HG03060 (cell line): Measurements from ENCODE around the gene RNASEH1.
A peak's percentile ranks its signal among the peaks of the same experiment; 100 is the strongest.

Experiments used
- ATAC-seq: cut with Tn5 transposase; IDR thresholded peaks from one replicate; pipeline ENCODE4 v1.9.1; 2021; ENCODE audit warnings: low read depth, moderate number of reproducible peaks; ENCODE audit not compliant: unreplicated experiment

RNASEH1 gene

GRCh38 chr2:3558205-3559014 lies at the start of gene RNASEH1:
RNASEH1 (minus strand) TSS chr2:3558333; CDS start chr2:3558260, 73 bp downstream.
- ATAC-seq, result peak; percentile 94

- no peak for ATAC-seq
These were observed 48.5 kb upstream of the RNASEH1 start for GRCh38 chr2:3606370-3607201.

GRCh38 chr2:3606028-3606369 lies 47.9 kb upstream of the RNASEH1 start:
- ATAC-seq, result no peak

GRCh38 chr2:3604991-3605961 lies 47.1 kb upstream of the RNASEH1 start:
- peak; percentile 31 for ATAC-seq

- no peak for ATAC-seq
These were observed 46.2 kb upstream of the RNASEH1 start for GRCh38 chr2:3604207-3604877.

- no peak for ATAC-seq
These were observed 45.5 kb upstream of the RNASEH1 start for GRCh38 chr2:3603536-3604206.

GRCh38 chr2:3602553-3603339 lies 44.6 kb upstream of the RNASEH1 start:
- no peak for ATAC-seq

GRCh38 chr2:3601561-3602271 lies 43.6 kb upstream of the RNASEH1 start:
- ATAC-seq, result no peak

- ATAC-seq, result no peak
These were observed 42.2 kb upstream of the RNASEH1 start for GRCh38 chr2:3600256-3600855.

GRCh38 chr2:3598912-3599854 lies 41.0 kb upstream of the RNASEH1 start:
- no peak for ATAC-seq

- ATAC-seq, result no peak
These were observed 40.2 kb upstream of the RNASEH1 start for GRCh38 chr2:3598197-3598910.

- no peak for ATAC-seq
These were observed 39.4 kb upstream of the RNASEH1 start for GRCh38 chr2:3597567-3597966.

- ATAC-seq, result no peak
These were observed 38.8 kb upstream of the RNASEH1 start for GRCh38 chr2:3596901-3597417.

GRCh38 chr2:3595985-3596384 lies 37.9 kb upstream of the RNASEH1 start:
- no peak for ATAC-seq

- no peak for ATAC-seq
These were observed 37.3 kb upstream of the RNASEH1 start for GRCh38 chr2:3595404-3595803.
